T-cell (primary cell): ENCODE results near the gene LDLRAD1. TPM values are rescaled to one million over a fixed set of nuclear protein-coding genes. Genes with fewer than 3 reads are reported as not detected.

Experiments used
- ATAC-seq, 4 experiments: fragments of 200-7000 bp in 3 of 4; fragments of 150-1000 bp in 1 of 4; cut with Tn5 transposase; replicated peaks in 1 of 4; 1 replicate in 3 of 4; 2 replicates in 1 of 4; pipeline ENCODE4 v1.10.0; 2021; ENCODE audit warnings: moderate library complexity in 3 of 4, mild to moderate bottlenecking in 2 of 4, moderate number of reproducible peaks in 1 of 4
- CTCF ChIA-PET, 2 donors: fragments of 300-600 bp; sonication (Branson Sonifier 250); formaldehyde crosslinking; loops; one replicate each; lab custom pipeline; 2022; ENCODE audit warnings: antibody characterized with exemption in 2 of 2; lab: Charles Lee
- POLR2A ChIA-PET, 2 donors: fragments of 300-600 bp; sonication (Branson Sonifier 250); formaldehyde crosslinking; loops; one replicate each; lab custom pipeline; 2022; ENCODE audit warnings: antibody characterized with exemption in 2 of 2; lab: Charles Lee
- DNase-seq, 35 experiments: peaks; one replicate each; pipeline versions ENCODE4 v3.0.0 to v3.0.0-alpha.2; 2013 to 2023
- H3K27ac ChIP-seq: one replicate; pipeline ENCODE4 v1.5.1; 2013; ENCODE audit warnings: low read length
- H3K27me3 ChIP-seq, 2 experiments: replicated peaks in 1 of 2; 1 replicate in 1 of 2; 2 replicates in 1 of 2; pipeline versions ENCODE4 v1.6.1 to v1.7.0; 2013; ENCODE audit warnings: low read length in 1 of 2, mixed read lengths in 1 of 2; ENCODE audit not compliant: control insufficient read depth in 2 of 2, insufficient read depth in 2 of 2; ENCODE audit errors: extremely low read depth in 1 of 2
- H3K36me3 ChIP-seq, 2 donors: 1 replicate in 1 of 2; 2 replicates in 1 of 2; pipeline versions ENCODE4 v1.6.1 to v1.7.0; 2013; ENCODE audit warnings: low read length in 1 of 2; ENCODE audit not compliant: control insufficient read depth in 2 of 2, insufficient read depth in 1 of 2; ENCODE audit errors: extremely low read depth in 1 of 2
- H3K4me1 ChIP-seq, 2 experiments: 1 replicate in 1 of 2; 2 replicates in 1 of 2; pipeline versions ENCODE4 v1.6.1 to v1.7.0; 2013; ENCODE audit warnings: low read length in 2 of 2, mixed read lengths in 1 of 2; ENCODE audit not compliant: insufficient read depth in 2 of 2, control insufficient read depth in 1 of 2; ENCODE audit errors: extremely low read depth in 1 of 2
- H3K4me3 ChIP-seq, 2 donors: 1 replicate in 1 of 2; 2 replicates in 1 of 2; pipeline versions ENCODE4 v1.5.1 to v1.7.0; 2013; ENCODE audit warnings: mild to moderate bottlenecking in 2 of 2, low read length in 1 of 2, moderate library complexity in 1 of 2; ENCODE audit not compliant: control insufficient read depth in 1 of 2; ENCODE audit errors: extremely low read depth in 1 of 2
- H3K9me3 ChIP-seq: 2 replicates; pipeline ENCODE4 v1.7.0; 2013
- H3K27ac Mint-ChIP-seq, 2 donors: one replicate each; pipeline ENCODE4 v1.8.0; 2020 to 2021; ENCODE audit warnings: mild to moderate bottlenecking in 2 of 2, mixed read lengths in 2 of 2
- H3K27me3 Mint-ChIP-seq, 2 donors: one replicate each; pipeline ENCODE4 v1.8.0; 2021 to 2022; ENCODE audit warnings: mixed read lengths in 2 of 2
- H3K36me3 Mint-ChIP-seq: one replicate; pipeline ENCODE4 v1.8.0; 2021; ENCODE audit warnings: mixed read lengths
- H3K4me1 Mint-ChIP-seq, 3 donors: one replicate each; pipeline ENCODE4 v1.8.0; 2020 to 2022; ENCODE audit warnings: mixed read lengths in 3 of 3, mild to moderate bottlenecking in 1 of 3
- H3K4me3 Mint-ChIP-seq, 3 donors: one replicate each; pipeline ENCODE4 v1.8.0; 2020 to 2022; ENCODE audit warnings: mild to moderate bottlenecking in 3 of 3, mixed read lengths in 3 of 3, moderate library complexity in 3 of 3
- H3K9me3 Mint-ChIP-seq, 3 donors: one replicate each; pipeline ENCODE4 v1.8.0; 2020 to 2022; ENCODE audit warnings: mixed read lengths in 3 of 3
- WGBS: methylation state at CpG from one replicate; pipeline ENCODE4 v1.1.5; 2013; ENCODE audit warnings: missing lambda C conversion rate; ENCODE audit not compliant: insufficient coverage; 5-methylcytosine and 5-hydroxymethylcytosine counted together
- total RNA-seq, 35 experiments: library from RNA in 6 of 35; stranded (reverse) in 6 of 35; fragments of 120-200 nt in 1 of 35; gene quantifications; one replicate each; pipeline versions ENCODE4 v1.2.1 to v1.2.4 and lab custom pipeline; 2013 to 2026

LDLRAD1 gene
- total RNA-seq, 5 donors from 2014 or later (not counting 1 experiment from before 2014, with no cell fraction given), result not detected

DNA sequence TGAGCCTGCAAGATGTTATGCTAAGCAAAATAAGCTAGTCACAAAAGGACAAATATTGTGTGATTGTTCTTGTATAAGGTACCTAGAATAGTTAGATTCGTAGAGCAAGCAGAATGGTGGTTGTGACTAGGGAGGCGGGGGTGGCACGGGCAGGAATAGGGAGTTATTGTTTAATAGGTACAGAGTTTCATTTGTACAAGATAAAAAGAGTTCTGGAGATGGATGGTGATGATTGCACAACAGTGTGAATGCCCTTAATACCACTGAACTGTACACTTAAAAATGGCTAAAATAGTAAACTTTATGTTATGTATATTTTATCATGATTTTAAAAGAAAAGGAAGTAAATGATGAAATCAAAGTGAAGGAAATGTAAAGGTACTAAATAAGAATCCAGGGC lies 51.2 kb downstream of the LDLRAD1 start:
- CTCF ChIA-PET, result no interaction called here
- no peak overlapping the region for H3K27ac Mint-ChIP-seq

DNA sequence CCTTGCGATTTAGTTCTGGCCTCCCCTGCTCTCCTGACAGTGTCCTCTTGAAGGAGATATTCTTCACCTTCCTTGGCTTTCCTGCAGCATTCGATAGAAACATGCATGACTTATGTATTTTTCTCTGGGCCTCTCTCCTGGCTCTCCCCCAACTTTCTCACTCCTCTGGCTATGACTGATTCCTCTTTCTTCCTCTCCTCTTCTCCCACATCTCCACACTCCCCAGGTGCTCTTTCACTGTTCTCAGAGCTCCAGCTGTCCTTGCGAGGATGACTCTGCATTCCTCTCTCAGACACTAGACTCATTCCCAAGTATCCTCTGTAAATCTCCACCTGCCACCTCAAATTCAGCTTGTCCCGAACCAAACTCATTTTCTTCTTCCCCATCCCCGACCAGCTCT lies 53.9 kb downstream of the LDLRAD1 start:
- CTCF ChIA-PET, result interaction anchor here in 1 of 2 donors (0.8 kb wide), 1 partner anchor 14 kb away, joined by 3 read pairs; no protein-coding TSS in a partner anchor
- no peak for ATAC-seq
- no peak overlapping the region for H3K27ac ChIP-seq
- H3K4me1 Mint-ChIP-seq, result no peaks in the 10 kb centered on the region
- H3K27ac Mint-ChIP-seq, result no peak overlapping the region
- no peaks in the 10 kb centered on the region for H3K9me3 ChIP-seq
- H3K9me3 Mint-ChIP-seq, result no peaks in the 10 kb centered on the region
- H3K36me3 Mint-ChIP-seq, result peaks cover 45% of the 10 kb centered on the region
- H3K27me3 ChIP-seq, result no peaks in the 10 kb centered on the region
- H3K4me3 Mint-ChIP-seq, result no peak overlapping the region
- peaks cover 3 to 58% of the 10 kb centered on the region in 2 donors for H3K36me3 ChIP-seq
- no peak overlapping the region for H3K4me3 ChIP-seq
- WGBS, result 91% methylated on average over 5 of the region's 5 CpGs
- H3K4me1 ChIP-seq, result no peaks in the 10 kb centered on the region
- H3K27me3 Mint-ChIP-seq, result no peaks in the 10 kb centered on the region
- POLR2A ChIA-PET, result no interaction called here
- no peak for DNase-seq

More for the DNA sequence above, 51.2 kb downstream of the LDLRAD1 start:
- Mint-ChIP-seq H3K27me3 (no peaks in the 10 kb centered on the region), H3K9me3 (no peaks in the 10 kb centered on the region), H3K4me3 (no peak overlapping the region), H3K4me1 (no peaks in the 10 kb centered on the region), H3K36me3 (peaks cover 59% of the 10 kb centered on the region)
- Histone ChIP-seq H3K4me1 (no peaks in the 10 kb centered on the region), H3K27me3 (no peaks in the 10 kb centered on the region), H3K9me3 (no peaks in the 10 kb centered on the region), H3K27ac (no peak overlapping the region), H3K36me3 (peaks cover 0 to 53% of the 10 kb centered on the region in 2 donors), H3K4me3 (no peak overlapping the region)
- POLR2A ChIA-PET, result interaction anchor here in 1 of 2 donors (0.6 kb wide), 1 partner anchor 567 kb away, joined by 3 read pairs; no protein-coding TSS in a partner anchor
- ATAC-seq (no peak), DNase-seq (no peak)
- 97% methylated on average over 3 of the region's 3 CpGs for WGBS

GRCh38 chr1:53963460-53963859 lies 54.5 kb downstream of the LDLRAD1 start:
- no peak for DNase-seq
- Mint-ChIP-seq H3K4me3 (no peak overlapping the region), H3K27ac (no peak overlapping the region), H3K9me3 (no peaks in the 10 kb centered on the region), H3K4me1 (no peaks in the 10 kb centered on the region), H3K27me3 (no peaks in the 10 kb centered on the region), H3K36me3 (peaks cover 42% of the 10 kb centered on the region)
- Histone ChIP-seq H3K4me1 (no peaks in the 10 kb centered on the region), H3K9me3 (no peaks in the 10 kb centered on the region), H3K27ac (no peak overlapping the region), H3K36me3 (peaks cover 4 to 55% of the 10 kb centered on the region in 2 donors), H3K27me3 (no peaks in the 10 kb centered on the region), H3K4me3 (no peak overlapping the region)
- POLR2A ChIA-PET, result no interaction called here
- no peak for ATAC-seq
- 85% methylated on average over 3 of the region's 4 CpGs for WGBS
- CTCF ChIA-PET, result no interaction called here

DNA sequence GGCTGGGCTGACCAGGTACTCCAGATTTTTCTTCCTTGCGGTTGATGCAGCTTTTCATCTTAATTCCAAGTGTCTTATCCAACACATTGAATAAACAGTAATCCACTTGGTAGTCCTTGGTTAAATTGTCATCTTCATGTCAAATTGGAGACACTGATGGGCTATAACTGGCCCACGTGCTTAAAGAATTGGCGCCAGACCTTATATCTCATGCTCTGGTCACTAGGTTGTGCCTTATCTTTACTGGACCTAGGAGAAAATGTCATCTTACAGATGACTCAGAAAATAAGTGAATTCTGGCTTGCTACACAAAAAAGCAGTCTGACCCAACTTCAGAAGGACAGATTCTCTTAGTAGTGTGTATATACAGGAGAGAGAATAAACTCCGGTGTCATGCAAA lies 55.6 kb downstream of the LDLRAD1 start:
- no peak overlapping the region for H3K27ac ChIP-seq
- WGBS, result 89% methylated on average over 3 of the region's 4 CpGs
- H3K27me3 Mint-ChIP-seq, result no peaks in the 10 kb centered on the region
- no peak for DNase-seq
- peaks cover 36% of the 10 kb centered on the region for H3K36me3 Mint-ChIP-seq
- peaks cover 4 to 47% of the 10 kb centered on the region in 2 donors for H3K36me3 ChIP-seq
- ChIA-PET CTCF (interaction anchor here (0.7 to 1.0 kb wide), 2 partner anchors 32 to 104 kb away, joined by 3 to 4 read pairs; no protein-coding TSS in a partner anchor), POLR2A (no interaction called here)
- H3K4me3 ChIP-seq, result no peak overlapping the region
- H3K4me1 ChIP-seq, result no peaks in the 10 kb centered on the region
- no peak for ATAC-seq
- no peaks in the 10 kb centered on the region for H3K27me3 ChIP-seq
- H3K4me3 Mint-ChIP-seq, result no peak overlapping the region
- no peaks in the 10 kb centered on the region for H3K9me3 Mint-ChIP-seq
- peaks cover 0 to under 1% (median 0%) of the 10 kb centered on the region in 3 donors for H3K4me1 Mint-ChIP-seq
- H3K27ac Mint-ChIP-seq, result no peak overlapping the region
- no peaks in the 10 kb centered on the region for H3K9me3 ChIP-seq

DNA sequence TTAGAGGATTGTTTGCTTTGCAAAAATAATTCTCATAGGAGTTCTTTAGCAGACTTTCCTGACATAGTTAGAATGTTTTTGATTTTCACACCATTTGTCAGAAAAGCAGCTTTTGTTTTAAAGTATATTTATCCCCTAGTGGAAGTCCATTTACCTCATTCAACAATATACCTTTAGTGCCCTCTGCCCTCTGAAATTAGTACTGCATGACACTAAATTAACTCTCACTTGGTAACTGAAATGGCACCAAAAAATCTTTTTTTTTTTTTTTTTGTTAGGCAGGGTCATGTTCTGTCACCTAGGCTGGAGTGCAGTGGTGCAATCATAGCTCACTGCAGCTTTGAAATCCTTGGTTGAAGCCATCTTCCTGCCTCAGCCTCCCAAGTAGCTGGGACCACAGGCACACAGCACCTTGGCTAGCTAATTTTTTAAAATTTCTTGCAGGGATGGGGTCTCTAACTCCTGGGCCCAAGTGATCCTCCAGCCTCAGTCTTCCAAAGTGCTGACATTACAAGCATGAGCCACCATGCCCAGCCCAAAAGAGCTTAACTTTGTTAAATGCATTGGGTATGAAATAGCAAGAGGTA lies 58.2 kb downstream of the LDLRAD1 start:
- ATAC-seq, result peak in 3 of 4 experiments; percentile 46 to 74 (median 50)
- DNase-seq, result peak in 5 of 35 experiments; percentile 16 to 70 (median 24)
- no peaks in the 10 kb centered on the region for H3K9me3 ChIP-seq
- ChIA-PET CTCF (interaction anchor here (0.6 to 3.5 kb wide), 33 partner anchors 11 to 1918 kb away, joined by 3 to 91 read pairs (median 4); partner anchors contain the start of genes IFT25 (in 2 of the 2), LRRC42 (in 1 of the 2), MRPL37 (in 1 of the 2) and SLC1A7 (in 1 of the 2)), POLR2A (interaction anchor here in 1 of 2 donors (0.6 to 0.7 kb wide), 2 partner anchors 14 to 96 kb away, joined by 7 read pairs; partner anchors contain the start of gene IFT25)
- no peaks in the 10 kb centered on the region for H3K4me1 ChIP-seq
- no peaks in the 10 kb centered on the region for H3K27me3 ChIP-seq
- no peak overlapping the region for H3K4me3 Mint-ChIP-seq
- no peaks in the 10 kb centered on the region for H3K9me3 Mint-ChIP-seq
- no peaks in the 10 kb centered on the region for H3K27me3 Mint-ChIP-seq
- no peak overlapping the region for H3K4me3 ChIP-seq
- H3K36me3 Mint-ChIP-seq, result peaks cover 28% of the 10 kb centered on the region
- H3K36me3 ChIP-seq, result peaks cover 4 to 44% of the 10 kb centered on the region in 2 donors
- no peak overlapping the region for H3K27ac Mint-ChIP-seq
- H3K4me1 Mint-ChIP-seq, result peaks cover 0 to 4% (median 2%) of the 10 kb centered on the region in 3 donors
- H3K27ac ChIP-seq, result no peak overlapping the region
